ENCODE measurements around the gene THSD7A.

THSD7A gene

DNA sequence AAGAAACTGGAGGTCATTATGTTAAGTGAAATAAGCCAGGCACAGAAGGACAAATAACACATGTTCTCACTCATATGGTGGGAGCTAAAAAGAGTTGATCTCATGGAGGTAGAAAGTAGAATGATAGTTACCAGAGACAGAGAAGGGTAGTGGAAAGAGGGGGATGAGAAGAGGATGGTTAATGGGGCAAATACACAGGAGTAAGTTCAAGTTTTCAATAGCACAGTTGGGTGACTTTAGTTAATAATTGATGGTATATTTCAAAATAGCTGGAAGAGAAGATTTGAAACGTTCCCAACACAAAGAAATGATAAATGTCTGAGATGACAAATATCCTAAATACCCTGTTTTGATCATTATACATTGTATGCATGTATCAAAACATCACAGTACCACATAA, 261.8 kb downstream of the THSD7A start:
- DNase-seq: no peak
- Histone ChIP-seq H3K79me2 (ENCODE audit: low read length) (no peaks in the 10 kb centered on the region), H3K9me2 (replicated peaks; ENCODE audit: insufficient read depth, low read length) (no peaks in the 10 kb centered on the region), H3K4me1 (ENCODE audit: low read length) (no peaks in the 10 kb centered on the region), H3K4me2 (ENCODE audit: low read depth, low read length) (no peak overlapping the region), H3K36me3 (replicated peaks; ENCODE audit: insufficient read depth, low read length) (no peaks in the 10 kb centered on the region), H3K4me3 (ENCODE audit: low read length) (no peak overlapping the region), H3K9me3 (replicated peaks; ENCODE audit: insufficient read depth, low read length) (no peaks in the 10 kb centered on the region), H3K27ac (ENCODE audit: low read length) (no peak overlapping the region), H2AFZ (ENCODE audit: low read length) (no peak overlapping the region), H3K27me3 (replicated peaks; ENCODE audit: insufficient read depth, low read length) (no peaks in the 10 kb centered on the region), H3F3A (ENCODE audit: insufficient read depth, low read length) (no peaks in the 10 kb centered on the region), H3K9ac (ENCODE audit: low read length) (no peak overlapping the region), H4K20me1 (ENCODE audit: insufficient read depth, low read length) (no peaks in the 10 kb centered on the region)
- TF ChIP-seq EZH2phosphoT487 (IDR thresholded peaks at IDR 0.05; ENCODE audit: low read length) (no peak), CTCF (IDR thresholded peaks at IDR 0.05; ENCODE audit: low read length) (no peak), EZH2 (optimal IDR thresholded peaks at IDR 0.05; ENCODE audit: low read depth, low read length) (no peak)

DNA sequence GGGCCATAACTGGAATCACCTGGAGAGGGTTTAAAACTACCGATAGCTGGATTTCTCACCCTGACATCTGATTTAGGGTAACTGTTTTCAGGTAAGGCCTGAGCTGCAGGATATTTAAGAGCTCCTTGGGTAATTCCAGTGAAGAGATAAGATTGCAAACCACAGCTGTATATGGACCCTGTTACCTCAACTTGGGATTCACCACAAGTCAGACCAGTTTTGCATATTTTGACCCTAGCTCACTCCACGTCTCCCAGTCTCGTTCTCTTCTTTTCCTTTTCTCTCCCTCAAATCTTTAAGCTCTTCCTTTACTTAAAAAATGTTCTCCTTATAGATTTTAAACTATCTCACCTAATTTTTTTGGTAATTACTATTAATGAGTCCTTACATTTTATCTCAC, 264.4 kb downstream of the THSD7A start:
- no peaks in the 10 kb centered on the region for H4K20me1 ChIP-seq (ENCODE audit: insufficient read depth, low read length)
- no peak for DNase-seq
- no peak overlapping the region for H3K4me3 ChIP-seq (ENCODE audit: low read length)
- H3K4me2 ChIP-seq (ENCODE audit: low read depth, low read length): no peak overlapping the region
- H2AFZ ChIP-seq (ENCODE audit: low read length): no peak overlapping the region
- no peaks in the 10 kb centered on the region for H3K36me3 ChIP-seq (replicated peaks; ENCODE audit: insufficient read depth, low read length)
- no peak for TF ChIP-seq EZH2phosphoT487 (IDR thresholded peaks at IDR 0.05; ENCODE audit: low read length)
- no peak for TF ChIP-seq EZH2 (optimal IDR thresholded peaks at IDR 0.05; ENCODE audit: low read depth, low read length)
- TF ChIP-seq CTCF (IDR thresholded peaks at IDR 0.05; ENCODE audit: low read length): no peak
- H3K4me1 ChIP-seq (ENCODE audit: low read length): no peaks in the 10 kb centered on the region
- H3K27me3 ChIP-seq (replicated peaks; ENCODE audit: insufficient read depth, low read length): no peaks in the 10 kb centered on the region
- no peaks in the 10 kb centered on the region for H3K79me2 ChIP-seq (ENCODE audit: low read length)
- no peaks in the 10 kb centered on the region for H3K9me3 ChIP-seq (replicated peaks; ENCODE audit: insufficient read depth, low read length)
- no peaks in the 10 kb centered on the region for H3F3A ChIP-seq (ENCODE audit: insufficient read depth, low read length)
- no peak overlapping the region for H3K9ac ChIP-seq (ENCODE audit: low read length)
- H3K9me2 ChIP-seq (replicated peaks; ENCODE audit: insufficient read depth, low read length): no peaks in the 10 kb centered on the region
- no peak overlapping the region for H3K27ac ChIP-seq (ENCODE audit: low read length)

DNA sequence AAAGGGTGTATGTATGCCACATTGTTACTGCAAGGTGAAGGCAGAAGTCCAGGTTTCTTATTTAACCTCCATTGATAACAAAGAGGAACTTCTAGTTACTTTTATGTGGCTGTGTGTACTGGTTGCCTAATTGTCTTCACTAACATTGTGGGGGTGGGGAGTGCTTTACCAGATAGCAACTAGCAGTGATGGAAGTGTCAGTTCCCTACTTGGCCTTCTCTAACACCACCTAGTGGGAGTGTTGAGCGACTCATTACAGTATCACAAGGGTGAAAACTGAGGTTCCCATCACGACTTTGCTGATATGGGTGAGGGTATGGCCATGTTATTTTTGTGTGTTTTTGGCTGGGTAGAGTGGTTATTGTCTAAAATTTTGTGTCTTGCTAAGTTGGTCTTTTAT, 274.4 kb downstream of the THSD7A start:
- H4K20me1 ChIP-seq (ENCODE audit: insufficient read depth, low read length): no peaks in the 10 kb centered on the region
- H3K27ac ChIP-seq (ENCODE audit: low read length): no peak overlapping the region
- no peaks in the 10 kb centered on the region for H3K4me1 ChIP-seq (ENCODE audit: low read length)
- H3K36me3 ChIP-seq (replicated peaks; ENCODE audit: insufficient read depth, low read length): no peaks in the 10 kb centered on the region
- H3K9me3 ChIP-seq (replicated peaks; ENCODE audit: insufficient read depth, low read length): no peaks in the 10 kb centered on the region
- no peak overlapping the region for H2AFZ ChIP-seq (ENCODE audit: low read length)
- no peaks in the 10 kb centered on the region for H3K9me2 ChIP-seq (replicated peaks; ENCODE audit: insufficient read depth, low read length)
- H3K9ac ChIP-seq (ENCODE audit: low read length): no peak overlapping the region
- H3K4me2 ChIP-seq (ENCODE audit: low read depth, low read length): no peak overlapping the region
- no peaks in the 10 kb centered on the region for H3F3A ChIP-seq (ENCODE audit: insufficient read depth, low read length)
- TF ChIP-seq CTCF (IDR thresholded peaks at IDR 0.05; ENCODE audit: low read length) (peak; percentile 45), EZH2 (optimal IDR thresholded peaks at IDR 0.05; ENCODE audit: low read depth, low read length) (no peak)
- H3K79me2 ChIP-seq (ENCODE audit: low read length): no peaks in the 10 kb centered on the region
- H3K4me3 ChIP-seq (ENCODE audit: low read length): no peak overlapping the region
- no peaks in the 10 kb centered on the region for H3K27me3 ChIP-seq (replicated peaks; ENCODE audit: insufficient read depth, low read length)
- peak; percentile 37 for DNase-seq
